OCI-M2 (cell line): ENCODE data around the gene APOB.

Source experiments
- DNase-seq: peaks from one replicate; lab custom pipeline; 2025; ENCODE audit not compliant: unreplicated experiment; lab: John Stamatoyannopoulos, UW

APOB gene

GRCh38 chr2:21020031-21020667, 23.7 kb downstream of the APOB start:
- DNase-seq, result no peak

GRCh38 chr2:21019678-21020021, 24.2 kb downstream of the APOB start:
- DNase-seq, result no peak

- no peak for DNase-seq
These were observed 24.7 kb downstream of the APOB start for GRCh38 chr2:21019000-21019677.

GRCh38 chr2:21018290-21018689, 25.6 kb downstream of the APOB start:
- DNase-seq, result no peak

GRCh38 chr2:21017748-21018276, 26.1 kb downstream of the APOB start:
- no peak for DNase-seq

- no peak for DNase-seq
These were observed 28.6 kb downstream of the APOB start for GRCh38 chr2:21015281-21015645.

- no peak for DNase-seq
These were observed 29.3 kb downstream of the APOB start for GRCh38 chr2:21014364-21015280.

- DNase-seq, result no peak
These were observed 30.6 kb downstream of the APOB start for GRCh38 chr2:21013043-21013816.

- no peak for DNase-seq
These were observed 31.3 kb downstream of the APOB start for GRCh38 chr2:21012557-21012937.

GRCh38 chr2:21011876-21012556, 31.9 kb downstream of the APOB start:
- DNase-seq, result no peak

GRCh38 chr2:21011453-21011852, 32.4 kb downstream of the APOB start:
- no peak for DNase-seq

GRCh38 chr2:21010813-21011439, 32.9 kb downstream of the APOB start:
- DNase-seq, result no peak

GRCh38 chr2:21009662-21010225, 34.1 kb downstream of the APOB start:
- DNase-seq, result no peak

GRCh38 chr2:21008790-21009661, 34.8 kb downstream of the APOB start:
- DNase-seq, result no peak

- no peak for DNase-seq
These were observed 35.7 kb downstream of the APOB start for GRCh38 chr2:21008014-21008789.

GRCh38 chr2:21007129-21008013, 36.5 kb downstream of the APOB start:
- DNase-seq, result no peak
